UCSD-AML1 (cell line): ENCODE results near the gene ARHGEF4.

Source experiments
- DNase-seq: peaks from one replicate; lab custom pipeline; 2025; ENCODE audit not compliant: unreplicated experiment; lab: John Stamatoyannopoulos, UW

ARHGEF4 gene

DNA sequence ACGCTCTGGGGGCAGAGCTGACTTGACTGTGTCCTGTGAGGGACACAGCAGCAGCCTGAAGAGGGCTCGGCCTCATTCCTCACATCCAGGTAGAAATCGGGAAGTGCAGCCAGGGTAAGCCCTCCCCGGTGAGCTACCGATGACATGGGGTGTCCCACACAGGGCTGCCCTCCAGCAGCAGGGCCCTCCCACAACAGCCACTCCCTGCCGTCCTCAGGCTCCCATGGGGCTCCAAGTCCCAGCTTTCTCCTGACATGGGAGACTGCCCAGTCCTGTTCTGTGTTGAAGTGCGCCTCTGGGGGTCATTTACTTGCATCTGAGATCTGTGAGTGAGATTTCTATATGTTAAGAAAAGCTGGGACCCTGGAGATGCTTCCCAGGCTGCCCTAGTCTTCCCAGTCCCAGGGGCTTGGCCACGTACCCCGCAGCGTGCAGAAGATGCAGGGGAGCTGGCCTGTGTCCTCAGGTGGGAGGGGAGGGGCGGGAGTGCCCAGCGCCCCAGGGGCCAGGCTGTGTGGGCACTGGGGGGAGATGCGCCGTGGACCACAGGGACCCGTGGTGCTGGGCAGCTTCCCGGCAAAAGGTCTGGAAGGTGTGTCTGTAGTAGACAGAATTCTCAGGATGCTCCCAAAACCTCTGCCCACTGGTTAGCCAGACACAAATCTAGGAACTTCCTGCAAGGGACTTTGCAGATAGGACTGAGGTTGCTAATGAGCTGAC, 168.7 kb downstream of the ARHGEF4 start:
- DNase-seq: no peak

DNA sequence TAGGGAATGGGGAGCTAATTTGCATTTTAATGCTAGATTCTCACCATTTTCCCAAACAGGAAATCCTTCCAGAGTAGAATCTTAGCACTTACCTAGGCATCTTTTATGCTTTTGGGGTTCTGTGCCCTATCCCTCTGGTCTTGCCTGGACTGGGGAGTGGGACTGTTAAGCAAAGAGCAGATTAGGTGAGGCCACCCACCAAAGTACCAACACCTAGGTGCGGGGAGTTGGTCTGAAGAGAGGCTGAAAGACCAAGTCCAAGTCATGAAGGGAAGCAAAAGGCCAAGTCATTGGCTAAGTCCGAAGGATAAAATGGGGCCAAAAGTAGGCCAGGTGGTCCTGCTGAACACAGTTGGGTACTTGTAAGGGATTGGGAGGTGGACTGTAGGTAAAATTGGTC, 169.8 kb downstream of the ARHGEF4 start:
- no peak for DNase-seq

DNA sequence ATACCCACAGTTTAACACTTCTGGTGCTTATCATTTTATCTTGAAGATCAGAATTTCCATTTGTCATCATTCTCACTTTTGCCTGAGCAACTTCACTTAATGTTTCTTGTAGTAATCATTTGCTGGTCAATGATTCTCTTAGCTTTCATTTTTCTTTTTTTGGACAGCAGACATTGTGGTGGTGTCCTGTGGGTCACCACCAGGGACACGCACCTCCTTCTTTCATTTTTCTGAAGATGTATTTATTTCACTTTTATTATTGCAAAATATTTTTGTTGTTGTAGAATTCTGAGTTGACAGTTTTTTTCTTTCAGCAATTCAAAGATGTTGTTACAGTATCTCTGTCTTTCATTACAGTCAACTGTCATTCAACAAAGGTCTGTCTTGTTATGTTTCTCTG, 172.3 kb downstream of the ARHGEF4 start:
- no peak for DNase-seq

DNA sequence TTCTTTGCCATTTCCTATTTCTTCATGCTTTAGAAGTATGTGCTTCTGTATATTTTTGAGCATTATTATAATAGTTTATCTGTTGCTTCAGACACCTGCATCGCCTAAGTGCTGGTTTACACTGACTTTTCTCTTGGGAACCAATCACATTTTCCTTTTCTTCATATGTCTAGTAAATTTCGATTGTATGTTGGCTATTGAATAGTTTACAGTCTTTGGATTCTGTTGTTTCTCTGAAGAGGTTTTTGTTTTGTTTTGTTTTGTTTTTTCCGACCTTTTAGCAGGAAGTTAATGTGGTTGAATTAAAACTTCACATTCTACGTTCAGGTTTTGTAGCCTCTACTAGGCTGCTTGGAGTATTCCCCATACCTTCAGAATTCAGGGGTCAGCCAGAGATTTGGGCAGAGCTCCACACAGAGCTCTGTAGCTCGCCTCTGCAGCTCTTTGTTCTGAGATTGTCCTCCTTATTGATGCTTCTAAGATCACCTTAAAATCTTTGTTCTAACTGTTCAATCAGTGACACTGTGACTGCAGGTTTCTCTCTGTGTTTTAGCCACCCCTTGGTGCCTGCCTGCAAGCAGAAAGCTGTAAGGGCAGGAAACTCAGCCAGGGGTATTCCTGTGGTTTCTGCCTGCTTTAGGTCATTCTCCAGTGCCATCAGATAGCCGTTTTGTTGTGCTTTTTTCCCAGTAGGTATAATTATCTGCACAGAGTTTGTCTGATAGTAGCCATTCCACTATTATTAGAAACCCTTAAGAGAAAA, 173.2 kb downstream of the ARHGEF4 start:
- DNase-seq: no peak

DNA sequence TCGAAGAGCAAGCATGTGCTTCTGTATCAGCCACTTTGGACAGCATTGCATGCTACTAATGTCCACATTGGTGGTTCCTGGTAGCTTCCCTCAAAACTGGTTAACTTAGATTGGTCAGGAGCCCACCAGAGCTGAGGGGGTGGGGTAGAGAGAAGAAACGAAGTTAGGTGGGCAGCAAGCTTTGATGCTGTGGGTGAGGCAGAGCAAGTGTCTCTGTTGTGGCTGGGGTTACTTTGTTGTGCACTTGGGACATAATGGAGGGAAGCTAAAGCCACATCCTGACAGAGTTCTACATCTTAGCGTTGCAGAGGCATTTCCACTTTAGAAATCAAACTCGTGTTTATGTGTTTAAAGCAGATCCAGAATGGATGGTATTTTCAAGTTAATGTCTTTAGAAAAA, 173.9 kb downstream of the ARHGEF4 start:
- no peak for DNase-seq

DNA sequence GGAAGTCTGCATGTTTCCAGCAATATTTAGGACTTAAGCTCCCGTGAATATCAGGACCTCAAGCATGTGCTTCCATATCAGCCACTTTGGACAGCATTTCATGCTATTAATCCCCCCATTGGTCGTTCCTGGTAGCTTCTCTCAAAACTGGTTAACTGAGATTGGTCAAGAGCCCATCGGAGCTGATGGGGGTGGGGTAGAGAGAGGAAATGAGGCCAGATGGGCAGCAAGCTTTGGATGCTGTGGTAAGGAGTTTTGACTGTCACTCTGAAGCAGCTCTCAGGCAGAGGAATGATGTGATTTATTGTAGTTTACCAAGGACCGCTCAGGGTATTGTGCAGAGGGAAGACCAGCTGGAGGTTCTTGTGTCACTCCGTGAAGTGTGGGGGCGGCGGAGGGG, 174.8 kb downstream of the ARHGEF4 start:
- no peak for DNase-seq

DNA sequence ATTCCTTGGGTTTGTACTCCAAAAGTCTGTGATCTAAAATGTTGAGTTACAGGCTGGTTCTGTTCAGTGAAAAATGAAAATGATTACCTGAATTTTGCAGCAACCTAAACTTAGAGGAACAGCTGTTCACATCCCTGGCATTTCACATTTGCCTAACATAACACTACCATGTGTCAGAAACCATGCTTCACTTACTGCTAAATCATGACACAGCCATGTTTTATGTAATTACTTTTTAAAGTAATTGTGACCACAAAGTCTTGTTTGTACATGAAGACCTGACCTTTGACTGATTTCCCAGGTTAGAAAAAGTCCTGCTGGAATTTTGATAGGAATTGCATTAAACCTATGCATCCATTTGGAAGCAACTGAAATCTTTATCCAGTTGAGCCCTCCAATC, 177.4 kb downstream of the ARHGEF4 start:
- DNase-seq: no peak

DNA sequence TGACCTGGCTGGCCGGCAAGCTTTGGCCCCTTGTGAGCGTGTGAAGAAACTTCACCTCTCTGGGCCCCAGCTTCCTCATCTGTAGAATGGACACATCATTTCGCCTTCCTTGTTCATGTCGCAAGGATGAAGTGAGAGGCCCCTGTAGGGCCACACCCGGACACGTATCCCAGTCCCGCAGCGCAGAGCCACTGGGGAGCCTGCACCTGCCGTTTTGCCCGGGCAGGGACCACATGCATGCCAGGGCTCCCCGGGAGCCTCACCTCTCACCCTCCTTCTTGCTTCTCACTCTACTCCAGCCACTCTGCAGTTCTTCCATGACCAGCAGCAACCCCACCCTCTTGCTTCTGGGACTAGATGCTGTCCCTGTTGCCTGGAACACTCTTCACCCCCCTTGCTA, 179.1 kb downstream of the ARHGEF4 start:
- no peak for DNase-seq

DNA sequence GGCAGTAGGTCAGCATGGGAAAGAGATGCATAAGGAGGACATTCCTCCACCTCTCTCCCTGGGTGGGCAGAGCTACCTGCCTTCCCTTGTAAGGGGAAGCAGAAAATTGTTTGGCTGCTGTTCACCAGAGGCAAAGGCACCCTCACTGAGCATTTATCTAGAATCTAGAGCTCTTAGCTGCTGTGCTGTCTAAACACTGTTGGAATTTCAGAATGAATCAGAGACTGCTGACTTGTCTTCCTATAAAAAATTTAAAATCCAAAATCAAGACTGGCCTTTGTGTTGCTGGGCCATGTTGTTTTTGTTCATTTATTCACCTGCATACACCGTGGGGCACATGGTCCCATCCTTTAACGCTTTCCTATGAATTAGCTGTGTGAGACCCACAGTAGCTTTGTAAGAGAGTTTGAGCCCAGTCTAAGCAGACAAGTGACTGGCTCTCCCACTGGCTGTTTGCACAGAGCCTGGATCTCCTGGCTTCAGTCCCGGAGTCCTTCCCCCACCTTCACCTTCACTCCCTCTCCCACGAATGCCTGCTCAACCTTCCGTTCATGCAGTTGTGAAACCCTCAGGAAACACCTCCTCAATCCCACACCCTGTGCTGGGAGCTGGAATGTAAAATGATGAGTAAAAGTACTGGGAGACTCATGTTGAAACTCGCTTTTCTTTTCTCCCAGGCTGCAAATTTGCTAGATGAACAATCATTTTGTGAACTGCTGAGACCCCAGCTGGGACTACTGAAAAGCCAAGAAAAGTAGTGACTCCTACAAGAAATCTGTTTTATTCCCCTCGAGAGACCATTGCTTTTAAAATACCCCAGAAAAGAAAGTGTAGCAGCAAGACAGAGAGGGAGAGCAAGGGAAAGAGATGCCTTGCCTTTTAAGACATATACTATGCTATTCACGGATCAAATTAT, 180.4 kb downstream of the ARHGEF4 start:
- DNase-seq: no peak

DNA sequence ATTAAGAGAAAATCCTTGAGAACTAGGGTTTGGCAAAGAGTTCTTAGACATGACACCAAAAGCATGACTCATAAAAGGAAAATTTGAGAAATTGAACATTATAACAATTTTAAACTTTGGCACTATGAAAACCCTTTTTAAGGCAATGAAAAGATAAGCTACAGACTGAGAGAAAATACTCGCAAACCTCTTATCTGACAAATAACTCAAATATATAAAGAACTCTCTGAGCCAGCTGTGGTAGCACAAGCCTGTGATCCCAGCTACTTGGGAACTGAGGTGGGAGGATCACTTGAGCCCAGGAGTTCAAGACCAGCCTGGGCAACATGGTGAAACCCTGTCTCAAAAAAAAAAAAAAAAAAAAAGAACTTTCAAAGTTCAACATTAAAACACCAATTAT, 186.0 kb downstream of the ARHGEF4 start:
- no peak for DNase-seq

DNA sequence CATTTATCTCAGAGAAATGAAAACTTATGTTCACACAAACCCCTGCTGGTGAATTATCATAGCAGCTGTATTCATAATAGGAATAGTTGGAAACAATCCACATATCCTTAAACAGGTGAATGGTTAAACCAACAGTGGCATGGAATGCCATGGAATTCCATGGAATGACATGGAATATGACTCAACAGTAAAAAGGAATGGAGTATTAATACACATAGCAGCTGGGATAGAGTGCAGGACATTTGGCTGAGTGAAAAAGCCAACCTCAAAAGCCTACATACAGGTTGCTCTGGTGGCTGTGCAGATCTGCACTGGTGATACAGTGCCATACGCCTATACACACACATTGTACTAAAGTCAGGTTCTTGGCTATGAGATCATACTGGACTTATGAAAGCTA, 187.0 kb downstream of the ARHGEF4 start:
- DNase-seq: no peak

DNA sequence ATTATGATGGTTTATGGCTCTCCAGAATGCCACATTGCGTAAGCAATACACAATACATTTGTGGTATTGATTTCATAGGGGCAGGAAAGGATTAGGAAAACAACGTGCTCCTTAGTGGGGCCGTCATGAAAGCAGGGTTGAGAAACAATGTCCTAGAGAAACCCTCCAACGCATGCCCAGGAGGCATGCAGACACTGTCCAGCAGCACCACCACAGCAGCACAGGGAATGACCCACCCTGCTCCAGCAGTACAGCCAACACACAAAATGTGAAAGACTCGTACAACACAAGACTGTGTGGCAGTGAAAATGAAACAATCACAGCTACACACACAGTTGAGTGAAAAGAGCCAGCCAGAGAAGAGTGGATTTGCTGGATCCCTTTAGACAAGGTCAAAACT, 190.2 kb downstream of the ARHGEF4 start:
- DNase-seq: no peak

DNA sequence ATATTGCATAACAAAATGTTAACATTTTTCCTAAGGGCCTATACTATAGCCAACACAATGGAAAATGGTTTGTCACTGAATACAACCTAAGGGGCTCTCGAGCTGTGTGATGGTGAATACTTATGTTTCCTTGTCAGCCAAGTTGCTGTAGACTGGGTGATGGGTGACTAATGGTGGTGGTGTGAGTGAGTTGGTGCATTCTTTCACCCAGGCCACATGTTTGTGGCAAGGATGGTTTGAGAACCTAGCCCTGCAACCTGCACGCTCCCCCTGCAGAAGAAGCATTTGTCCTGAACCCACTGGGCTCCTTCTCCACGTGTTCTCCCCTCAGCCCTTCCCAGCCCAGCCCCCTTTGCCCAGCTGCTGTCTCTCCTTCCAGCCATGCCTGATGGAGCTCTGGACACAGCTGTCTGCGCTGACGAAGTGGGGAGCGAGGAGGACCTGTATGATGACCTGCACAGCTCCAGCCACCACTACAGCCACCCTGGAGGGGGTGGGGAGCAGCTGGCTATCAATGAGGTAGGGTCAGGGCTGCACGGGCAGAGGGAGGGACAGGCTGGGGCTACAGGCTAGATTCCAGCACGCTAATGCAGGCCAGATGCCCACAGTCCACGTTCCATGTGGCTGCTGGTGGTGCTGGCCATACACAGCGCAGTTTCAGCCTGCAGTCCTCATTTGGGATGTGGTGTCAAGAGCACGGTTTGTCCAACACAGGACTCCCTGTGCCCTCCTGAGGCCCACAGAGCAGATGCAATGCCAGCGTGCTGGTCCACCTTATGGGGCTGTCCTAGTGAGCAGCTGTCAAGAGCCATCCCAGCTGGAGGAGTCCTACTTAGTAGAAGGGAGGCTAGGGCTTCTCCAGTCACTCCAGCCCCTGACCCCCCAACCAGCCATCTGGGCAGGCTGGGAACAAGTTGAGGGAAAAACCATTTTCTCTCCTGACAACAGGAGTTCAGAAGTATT, 191.1 kb downstream of the ARHGEF4 start:
- no peak for DNase-seq

DNA sequence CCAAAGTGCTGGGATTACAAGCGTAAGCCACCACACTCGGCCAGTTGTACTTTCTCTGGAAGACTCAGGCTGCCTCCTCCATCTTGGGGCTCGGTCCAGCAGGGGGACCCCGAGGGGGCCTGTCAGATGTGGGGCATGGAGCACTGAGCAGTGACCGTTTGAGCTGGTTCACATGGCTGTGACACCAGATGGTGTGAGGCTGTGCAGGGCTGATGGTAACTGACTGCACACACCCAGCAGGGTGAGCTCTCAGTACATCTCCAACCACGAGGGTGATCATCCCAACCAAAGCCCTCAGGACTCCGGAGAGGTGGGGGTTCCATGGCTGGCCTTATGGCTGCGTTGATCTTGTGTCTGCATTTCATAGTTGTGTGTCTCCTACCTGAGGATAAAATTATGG, 193.1 kb downstream of the ARHGEF4 start:
- DNase-seq: no peak

DNA sequence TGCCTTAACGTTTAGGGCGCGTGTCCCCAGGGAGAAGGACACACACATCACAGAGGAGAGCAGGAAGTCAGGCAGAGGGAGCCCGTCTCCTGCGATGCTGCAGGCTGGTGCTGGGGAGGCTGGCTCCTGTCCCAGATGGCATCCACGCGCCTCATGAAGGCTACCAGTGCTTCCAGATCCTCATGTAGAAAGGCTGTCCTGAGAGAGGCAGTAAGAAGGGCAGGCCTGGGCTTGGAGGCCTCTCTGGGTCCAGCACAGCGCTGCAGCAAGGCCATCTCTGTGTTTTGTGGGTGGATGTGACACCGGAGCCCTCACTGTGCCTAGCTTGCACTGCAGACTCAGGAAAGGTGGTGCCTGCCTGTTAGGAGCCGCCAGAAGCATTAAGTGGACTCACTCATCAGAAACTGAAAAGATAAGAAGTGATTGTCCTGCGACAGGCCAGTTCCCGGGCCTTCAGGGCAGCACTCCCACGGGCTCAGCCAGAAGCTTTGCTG, 193.8 kb downstream of the ARHGEF4 start:
- no peak for DNase-seq

DNA sequence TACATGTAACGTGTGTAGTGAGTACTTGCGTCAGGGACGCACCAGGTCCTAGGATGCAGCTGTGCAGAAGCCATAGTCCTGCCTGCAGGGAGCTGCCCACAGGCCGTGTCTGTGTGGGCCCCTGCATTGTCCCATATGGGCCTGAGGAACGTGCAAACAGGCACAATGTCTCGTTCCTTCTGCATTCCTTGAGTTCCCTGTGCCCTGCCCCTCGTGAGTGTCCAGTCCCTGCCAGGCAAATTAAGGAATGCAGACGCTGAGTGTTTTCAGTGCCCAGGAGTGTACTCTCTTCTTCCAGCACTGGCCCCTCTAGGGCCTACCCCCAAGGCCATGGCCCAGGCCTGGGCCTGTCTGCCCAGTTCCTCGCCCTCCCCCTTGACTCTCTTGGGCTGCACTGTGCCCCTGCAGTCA, 194.7 kb downstream of the ARHGEF4 start:
- no peak for DNase-seq

DNA sequence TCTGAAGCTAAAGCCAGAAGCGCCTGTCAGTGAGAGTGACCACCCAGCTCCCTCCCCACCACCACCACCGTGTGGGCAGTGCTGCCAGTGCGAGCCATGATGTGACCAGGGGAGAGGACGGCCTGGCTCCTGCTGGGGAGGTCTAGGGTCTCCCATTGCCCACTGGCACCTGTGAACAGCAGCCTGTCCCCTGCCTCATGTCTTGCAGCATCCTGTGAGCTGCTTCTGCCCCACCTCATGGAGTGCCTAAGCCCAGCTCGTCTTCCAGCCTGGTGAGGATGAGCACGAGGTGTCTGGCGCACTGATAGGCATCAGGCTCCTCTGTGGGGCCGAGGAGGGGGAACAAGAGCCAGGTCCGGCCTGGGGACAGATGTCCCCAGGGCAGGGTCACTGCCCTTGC, 195.2 kb downstream of the ARHGEF4 start:
- DNase-seq: no peak

DNA sequence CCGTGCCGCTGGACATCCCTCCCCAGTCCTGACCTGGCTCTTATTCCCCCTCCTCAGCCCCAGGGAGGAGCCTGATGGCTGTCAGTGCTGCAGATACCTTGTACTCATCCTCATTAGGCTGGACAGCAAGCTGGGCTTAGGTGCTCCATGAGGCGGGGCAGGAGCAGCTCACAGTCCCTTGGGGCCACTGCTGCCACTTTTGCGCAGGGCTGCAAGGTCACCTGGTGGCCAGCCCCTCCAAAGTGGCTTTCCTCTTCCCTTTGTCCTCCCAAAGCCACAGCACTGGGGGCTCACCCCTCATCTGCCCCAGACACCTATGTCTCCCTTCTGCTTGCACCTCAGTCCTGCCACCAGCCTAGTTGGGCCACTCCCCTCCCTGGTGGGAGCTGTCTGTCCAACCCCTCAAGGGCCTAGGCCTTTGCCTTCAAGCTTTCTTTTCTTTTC, 195.7 kb downstream of the ARHGEF4 start:
- no peak for DNase-seq

DNA sequence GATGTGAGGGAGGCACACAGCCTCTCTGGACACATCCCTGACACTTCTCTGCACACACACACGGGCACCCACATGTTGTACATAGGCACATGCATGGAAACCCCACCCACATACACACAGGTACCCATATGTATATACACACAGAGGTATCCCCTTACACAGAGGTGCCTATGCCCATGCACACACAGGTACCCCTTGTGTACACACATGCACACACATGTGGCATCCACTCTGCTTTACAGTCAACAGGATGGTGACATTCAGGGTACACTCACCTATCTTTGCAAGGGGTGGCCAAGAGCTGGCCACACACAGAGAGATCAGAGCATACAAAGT, 197.0 kb downstream of the ARHGEF4 start:
- DNase-seq: no peak
